LNCAP (cell line): ENCODE results near the gene ZBTB40.
A peak's percentile ranks its signal among the peaks of the same experiment; 100 is the strongest.

Source experiments
- TF ChIP-seq, protein P1 (sequence below): fragments of 450-650 bp; IDR thresholded peaks from 2 replicates; pipeline ENCODE4 v1.5.1; 2017; ENCODE audit warnings: mild to moderate bottlenecking

Gene ZBTB40

DNA sequence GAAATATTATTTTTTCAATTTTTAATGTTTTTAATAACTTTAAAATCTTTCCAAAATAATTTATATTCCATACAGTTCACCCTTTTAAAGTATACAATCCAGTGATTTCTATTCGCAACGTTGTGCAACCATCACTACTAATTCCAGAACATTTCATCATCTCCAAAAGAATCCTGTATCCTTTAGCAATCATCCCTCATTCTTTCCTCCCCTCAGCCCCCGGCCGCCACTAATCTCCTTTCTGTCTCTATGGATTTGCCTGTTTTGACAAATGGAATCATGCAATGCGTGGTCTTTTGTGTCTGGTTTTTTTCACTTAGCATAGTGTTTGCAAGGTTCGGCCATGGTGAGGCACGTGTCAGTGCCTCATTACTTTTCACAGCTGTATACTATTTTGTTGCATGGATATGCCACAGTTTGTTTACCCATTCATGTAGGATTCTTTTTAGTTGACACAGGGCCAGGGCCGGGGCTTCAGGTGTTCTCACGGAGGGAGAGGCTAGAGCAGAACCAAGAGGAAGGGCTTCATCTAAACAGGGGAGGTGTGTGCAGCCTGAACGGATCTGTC is 40.6 kb upstream of the ZBTB40 start:
- TF ChIP-seq, protein P1, sequence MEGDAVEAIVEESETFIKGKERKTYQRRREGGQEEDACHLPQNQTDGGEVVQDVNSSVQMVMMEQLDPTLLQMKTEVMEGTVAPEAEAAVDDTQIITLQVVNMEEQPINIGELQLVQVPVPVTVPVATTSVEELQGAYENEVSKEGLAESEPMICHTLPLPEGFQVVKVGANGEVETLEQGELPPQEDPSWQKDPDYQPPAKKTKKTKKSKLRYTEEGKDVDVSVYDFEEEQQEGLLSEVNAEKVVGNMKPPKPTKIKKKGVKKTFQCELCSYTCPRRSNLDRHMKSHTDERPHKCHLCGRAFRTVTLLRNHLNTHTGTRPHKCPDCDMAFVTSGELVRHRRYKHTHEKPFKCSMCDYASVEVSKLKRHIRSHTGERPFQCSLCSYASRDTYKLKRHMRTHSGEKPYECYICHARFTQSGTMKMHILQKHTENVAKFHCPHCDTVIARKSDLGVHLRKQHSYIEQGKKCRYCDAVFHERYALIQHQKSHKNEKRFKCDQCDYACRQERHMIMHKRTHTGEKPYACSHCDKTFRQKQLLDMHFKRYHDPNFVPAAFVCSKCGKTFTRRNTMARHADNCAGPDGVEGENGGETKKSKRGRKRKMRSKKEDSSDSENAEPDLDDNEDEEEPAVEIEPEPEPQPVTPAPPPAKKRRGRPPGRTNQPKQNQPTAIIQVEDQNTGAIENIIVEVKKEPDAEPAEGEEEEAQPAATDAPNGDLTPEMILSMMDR, result no peak

DNA sequence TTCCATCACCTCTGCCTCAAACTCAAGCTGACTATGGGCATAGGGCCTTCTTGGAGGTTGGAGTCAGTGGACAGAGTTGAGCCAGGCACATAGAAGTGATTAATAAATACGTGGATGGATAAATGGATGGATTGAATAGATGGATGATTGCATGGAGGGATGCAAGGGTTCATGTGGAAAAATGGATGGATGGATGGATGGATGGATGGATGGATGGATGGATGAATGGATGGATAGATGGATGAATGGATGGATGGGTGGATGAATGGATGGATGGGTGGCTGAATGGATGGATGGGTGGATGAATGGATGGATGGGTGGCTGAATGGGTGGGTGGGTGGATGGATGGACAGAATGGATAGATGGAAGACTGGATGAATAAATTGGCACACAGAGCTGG is 40.1 kb upstream of the ZBTB40 start:
- TF ChIP-seq, protein P1, result no peak

DNA sequence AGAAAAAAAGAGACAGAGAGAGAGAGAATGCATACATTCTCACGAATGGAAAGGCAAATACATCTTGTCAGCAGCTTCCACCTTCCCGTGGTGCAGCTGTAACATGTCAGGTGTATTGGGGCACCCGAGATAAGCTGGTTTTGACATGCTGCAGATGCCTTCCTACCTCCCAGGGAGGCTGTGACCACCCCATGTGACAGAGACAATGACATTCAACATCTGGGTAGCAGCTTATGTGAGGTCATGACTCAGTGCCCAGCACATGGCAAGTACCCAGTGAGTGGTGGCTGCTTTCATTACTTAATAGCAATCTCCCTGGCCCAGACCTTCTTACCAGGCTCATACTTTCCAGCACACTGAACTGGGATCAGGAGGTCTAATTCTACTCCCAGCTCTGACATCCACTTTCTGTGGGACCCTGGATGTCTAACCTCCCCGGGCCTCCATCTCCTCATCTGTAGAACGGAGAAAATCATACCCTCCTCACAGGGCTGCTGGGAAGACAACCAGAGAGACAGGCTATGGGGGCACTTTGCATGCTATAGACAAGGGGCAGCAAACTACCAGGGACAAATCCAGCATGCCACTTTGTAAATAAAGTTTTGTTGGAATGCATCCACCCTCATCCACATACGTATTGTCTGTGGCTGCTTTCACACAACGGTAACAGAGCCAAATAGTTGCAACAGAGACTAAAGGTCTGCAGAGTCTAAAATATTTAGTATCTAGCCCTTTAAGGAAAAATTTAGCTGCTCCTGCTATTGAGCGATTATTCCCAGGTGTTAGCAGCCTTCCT is 38.5 kb upstream of the ZBTB40 start:
- TF ChIP-seq, protein P1, result no peak

DNA sequence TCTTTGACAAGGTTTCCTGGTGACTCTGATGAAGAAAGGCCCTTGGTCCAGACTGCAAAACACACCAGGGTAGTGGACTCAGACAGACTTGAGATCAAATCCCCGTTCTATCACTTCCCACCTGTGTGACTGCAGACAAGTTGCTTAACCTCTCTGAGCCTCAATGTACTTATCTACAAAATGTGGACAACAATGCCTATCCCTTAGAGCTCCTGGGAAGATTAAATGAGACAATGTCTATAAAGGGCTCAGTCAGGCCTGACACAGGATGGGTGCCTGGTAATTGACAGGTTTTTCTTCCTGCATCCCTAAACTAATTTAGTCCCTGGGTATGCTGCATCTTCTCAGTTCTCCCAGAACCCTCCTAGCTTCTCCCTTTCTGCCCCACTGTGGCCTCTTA is 37.9 kb upstream of the ZBTB40 start:
- TF ChIP-seq, protein P1, result no peak

DNA sequence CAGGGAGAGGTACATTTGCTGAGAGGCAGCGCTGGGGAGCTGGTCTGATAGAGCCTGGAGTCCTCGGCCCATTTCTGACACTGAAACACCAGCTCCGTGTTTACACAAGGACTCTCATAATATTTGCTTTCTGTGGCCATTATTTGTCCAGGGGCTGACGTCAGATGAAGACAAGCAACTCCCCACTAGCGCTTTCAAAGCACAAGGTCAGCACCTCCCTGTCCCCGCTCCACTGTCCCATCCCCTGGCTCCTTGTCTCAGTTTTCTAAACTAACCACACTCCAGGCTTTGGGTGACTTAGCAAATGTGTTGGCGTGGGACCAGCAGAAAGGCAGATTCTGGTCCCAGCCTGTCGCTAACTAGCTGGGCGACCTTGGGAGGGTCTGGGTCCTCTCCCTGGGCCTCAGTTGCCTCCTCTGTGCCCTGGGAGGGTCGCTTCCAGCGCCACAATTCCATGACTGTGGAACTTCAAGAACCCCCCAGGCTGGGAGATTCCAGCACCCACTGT is 37.4 kb upstream of the ZBTB40 start:
- TF ChIP-seq, protein P1, result no peak

DNA sequence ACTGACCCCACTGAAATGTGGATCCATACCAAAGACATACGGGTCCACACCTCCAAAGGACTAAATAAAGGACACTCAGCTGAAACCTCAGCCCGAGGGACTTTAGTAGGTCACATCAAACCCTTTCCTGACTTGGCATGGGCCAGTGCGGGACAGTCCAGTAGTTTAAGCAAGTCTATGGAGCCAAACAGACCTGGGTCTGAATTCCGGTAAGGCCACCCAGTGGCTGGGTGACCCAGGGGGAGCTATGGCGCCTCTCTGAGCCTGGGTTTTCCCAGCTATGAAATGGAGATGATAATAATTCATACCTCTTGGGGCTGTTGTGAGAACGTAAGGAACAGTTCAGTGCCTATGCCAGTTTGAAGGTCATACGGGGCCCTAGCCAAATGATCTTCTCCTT is 36.2 kb upstream of the ZBTB40 start:
- TF ChIP-seq, protein P1, result no peak

DNA sequence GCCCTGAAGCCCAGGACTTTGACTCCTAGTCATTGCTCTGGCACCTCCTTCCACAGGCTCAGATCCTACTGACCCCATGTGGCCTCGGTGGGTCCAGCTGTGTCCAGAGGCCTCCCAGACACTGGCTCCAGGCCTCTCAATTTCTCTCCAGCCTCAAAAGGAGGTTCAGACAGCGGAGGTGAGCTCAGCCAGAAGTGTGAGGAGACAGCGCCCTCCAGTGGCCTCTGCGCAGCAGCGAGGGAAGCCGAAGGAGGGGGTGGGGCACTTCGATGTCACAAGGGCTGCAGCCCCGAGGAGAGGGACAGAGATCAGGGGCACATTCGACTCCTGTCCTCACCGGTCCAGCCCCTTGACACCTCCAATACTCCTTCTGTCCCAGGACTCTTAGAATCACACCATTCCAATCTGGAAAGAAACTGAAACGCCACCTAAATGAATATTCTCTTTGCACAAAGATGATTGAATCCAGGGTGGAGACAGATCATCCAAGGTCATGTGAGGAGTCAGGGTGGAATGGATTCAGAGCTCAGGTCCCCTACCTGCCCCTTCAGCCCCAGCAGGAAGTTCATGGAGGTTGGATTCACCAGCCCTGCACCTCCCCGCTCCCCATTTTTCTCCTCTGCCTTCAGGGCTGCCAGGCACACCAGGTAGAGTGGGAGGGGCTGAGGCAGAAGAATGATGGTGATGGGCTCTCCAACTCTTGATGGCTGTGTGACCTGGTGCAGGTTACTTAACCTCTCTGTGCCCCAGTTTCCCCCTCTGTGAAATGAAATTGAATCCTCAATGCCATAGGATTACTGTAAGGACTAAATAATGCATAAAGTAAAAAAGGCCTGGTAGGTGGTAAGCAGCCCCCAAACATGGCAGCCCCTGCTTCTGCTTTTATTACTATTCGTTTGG is 34.8 kb upstream of the ZBTB40 start:
- TF ChIP-seq, protein P1, result peak; percentile 76
